ENCODE results near the gene D2HGDH.

D2HGDH gene

GRCh38 chr2:241771286-241772062 lies 37.0 kb downstream of the D2HGDH start:
- DNase-seq (ENCODE audit: low spot score) (peak; percentile 63), ATAC-seq (ENCODE audit: low read depth) (no peak)
- Histone ChIP-seq H3K9me3 (ENCODE audit: severe bottlenecking) (no peaks in the 10 kb centered on the region), H3K36me3 (ENCODE audit: low read depth) (no peaks in the 10 kb centered on the region), H3K27me3 (ENCODE audit: insufficient read depth, poor library complexity, severe bottlenecking) (no peaks in the 10 kb centered on the region), H3K4me1 (ENCODE audit: insufficient read depth, poor library complexity, severe bottlenecking) (peaks cover 5% of the 10 kb centered on the region), H3K27ac (ENCODE audit: poor library complexity, severe bottlenecking) (no peak overlapping the region), H3K4me3 (ENCODE audit: severe bottlenecking) (no peak overlapping the region)
- TF ChIP-seq, protein P1, sequence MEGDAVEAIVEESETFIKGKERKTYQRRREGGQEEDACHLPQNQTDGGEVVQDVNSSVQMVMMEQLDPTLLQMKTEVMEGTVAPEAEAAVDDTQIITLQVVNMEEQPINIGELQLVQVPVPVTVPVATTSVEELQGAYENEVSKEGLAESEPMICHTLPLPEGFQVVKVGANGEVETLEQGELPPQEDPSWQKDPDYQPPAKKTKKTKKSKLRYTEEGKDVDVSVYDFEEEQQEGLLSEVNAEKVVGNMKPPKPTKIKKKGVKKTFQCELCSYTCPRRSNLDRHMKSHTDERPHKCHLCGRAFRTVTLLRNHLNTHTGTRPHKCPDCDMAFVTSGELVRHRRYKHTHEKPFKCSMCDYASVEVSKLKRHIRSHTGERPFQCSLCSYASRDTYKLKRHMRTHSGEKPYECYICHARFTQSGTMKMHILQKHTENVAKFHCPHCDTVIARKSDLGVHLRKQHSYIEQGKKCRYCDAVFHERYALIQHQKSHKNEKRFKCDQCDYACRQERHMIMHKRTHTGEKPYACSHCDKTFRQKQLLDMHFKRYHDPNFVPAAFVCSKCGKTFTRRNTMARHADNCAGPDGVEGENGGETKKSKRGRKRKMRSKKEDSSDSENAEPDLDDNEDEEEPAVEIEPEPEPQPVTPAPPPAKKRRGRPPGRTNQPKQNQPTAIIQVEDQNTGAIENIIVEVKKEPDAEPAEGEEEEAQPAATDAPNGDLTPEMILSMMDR (IDR thresholded peaks at IDR 0.05; ENCODE audit: poor library complexity, severe bottlenecking) = no peak

GRCh38 chr2:241772063-241772499 lies 37.7 kb downstream of the D2HGDH start:
- DNase-seq (ENCODE audit: low spot score) = no peak
- TF ChIP-seq, protein P1 (IDR thresholded peaks at IDR 0.05; ENCODE audit: poor library complexity, severe bottlenecking) = no peak
- H3K27ac ChIP-seq (ENCODE audit: poor library complexity, severe bottlenecking) = no peak overlapping the region
- ATAC-seq (ENCODE audit: low read depth) = no peak
- no peaks in the 10 kb centered on the region for H3K36me3 ChIP-seq (ENCODE audit: low read depth)
- H3K4me1 ChIP-seq (ENCODE audit: insufficient read depth, poor library complexity, severe bottlenecking) = peaks cover 5% of the 10 kb centered on the region
- H3K9me3 ChIP-seq (ENCODE audit: severe bottlenecking) = no peaks in the 10 kb centered on the region
- no peak overlapping the region for H3K4me3 ChIP-seq (ENCODE audit: severe bottlenecking)
- H3K27me3 ChIP-seq (ENCODE audit: insufficient read depth, poor library complexity, severe bottlenecking) = no peaks in the 10 kb centered on the region

GRCh38 chr2:241773511-241774418 lies 39.3 kb downstream of the D2HGDH start:
- peak; percentile 48 for DNase-seq (ENCODE audit: low spot score)
- H3K4me1 ChIP-seq (ENCODE audit: insufficient read depth, poor library complexity, severe bottlenecking) = peaks cover 5% of the 10 kb centered on the region
- no peaks in the 10 kb centered on the region for H3K27me3 ChIP-seq (ENCODE audit: insufficient read depth, poor library complexity, severe bottlenecking)
- no peaks in the 10 kb centered on the region for H3K36me3 ChIP-seq (ENCODE audit: low read depth)
- no peaks in the 10 kb centered on the region for H3K9me3 ChIP-seq (ENCODE audit: severe bottlenecking)
- TF ChIP-seq, protein P1 (IDR thresholded peaks at IDR 0.05; ENCODE audit: poor library complexity, severe bottlenecking) = no peak
- no peak overlapping the region for H3K4me3 ChIP-seq (ENCODE audit: severe bottlenecking)
- ATAC-seq (ENCODE audit: low read depth) = no peak
- no peak overlapping the region for H3K27ac ChIP-seq (ENCODE audit: poor library complexity, severe bottlenecking)

DNA sequence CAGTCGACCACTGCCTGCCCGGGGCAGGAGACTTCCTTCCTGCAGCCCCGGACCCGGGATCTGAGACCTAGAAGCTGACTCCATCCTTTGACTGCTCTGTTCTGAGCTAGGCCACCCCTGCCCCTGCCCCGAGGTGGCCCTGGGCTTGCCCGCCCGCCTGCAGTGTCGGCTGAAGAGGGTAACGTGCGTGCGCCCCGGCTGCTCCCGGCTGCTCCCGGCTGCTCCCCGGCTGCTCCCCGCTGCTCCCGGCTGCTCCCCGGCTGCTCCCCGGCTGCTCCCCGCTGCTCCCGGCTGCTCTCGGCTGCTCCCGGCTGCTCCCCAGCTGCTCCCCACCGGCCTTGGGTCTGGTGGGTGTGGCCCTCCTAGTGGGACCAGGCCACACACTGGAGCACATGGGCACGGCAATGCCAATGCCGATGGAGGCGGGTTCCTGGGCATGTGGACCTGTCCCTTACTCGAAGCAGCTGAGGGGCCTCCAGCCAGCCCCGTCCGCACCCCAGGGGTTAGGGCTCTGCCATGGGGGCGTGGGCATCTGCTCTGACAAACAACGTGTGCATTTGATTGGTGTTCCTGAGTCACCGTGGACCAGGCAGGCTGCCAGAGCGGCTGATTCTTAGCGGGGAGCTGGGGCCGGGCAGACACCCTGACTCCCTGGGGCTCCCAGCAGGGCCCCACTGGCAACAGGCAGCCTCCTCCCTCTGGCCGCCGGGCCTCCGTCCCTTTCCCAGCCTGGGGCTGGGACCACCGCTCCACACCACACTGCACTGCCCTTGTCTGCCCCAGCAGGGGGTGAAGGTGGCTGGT lies 40.2 kb downstream of the D2HGDH start:
- Histone ChIP-seq H3K4me3 (ENCODE audit: severe bottlenecking) (no peak overlapping the region), H3K27me3 (ENCODE audit: insufficient read depth, poor library complexity, severe bottlenecking) (no peaks in the 10 kb centered on the region), H3K36me3 (ENCODE audit: low read depth) (no peaks in the 10 kb centered on the region), H3K27ac (ENCODE audit: poor library complexity, severe bottlenecking) (no peak overlapping the region), H3K9me3 (ENCODE audit: severe bottlenecking) (no peaks in the 10 kb centered on the region), H3K4me1 (ENCODE audit: insufficient read depth, poor library complexity, severe bottlenecking) (peaks cover 5% of the 10 kb centered on the region)
- DNase-seq (ENCODE audit: low spot score) (peak; percentile 70), ATAC-seq (ENCODE audit: low read depth) (peak; percentile 46)
- TF ChIP-seq, protein P1 (IDR thresholded peaks at IDR 0.05; ENCODE audit: poor library complexity, severe bottlenecking) = no peak

Data from RWPE2 (cell line).